Measurements from ENCODE around the gene PRKD3. TPM values are rescaled to one million over a fixed set of nuclear protein-coding genes. Genes with fewer than 3 reads are reported as not detected.

PRKD3 gene
- total RNA-seq, 2 donors from 2014 or later: 46.8 to 78.4 TPM

GRCh38 chr2:37322368-37322767 is 2.3 kb downstream of the PRKD3 start:
- H3K27me3 ChIP-seq (replicated peaks; ENCODE audit: insufficient read depth): no peaks in the 10 kb centered on the region
- peak overlapping the region; percentile 81 for H3K4me3 ChIP-seq
- no peaks in the 10 kb centered on the region for H3K9me3 ChIP-seq
- no peaks in the 10 kb centered on the region for H3K36me3 ChIP-seq
- ATAC-seq (ENCODE audit: insufficient number of reproducible peaks, low FRiP score, low read depth) (no peak), DNase-seq (ENCODE audit: low spot score) (no peak)
- peak overlapping the region in 1 of 2 donors; percentile 93 for H3K27ac ChIP-seq
- peaks cover 39 to 62% of the 10 kb centered on the region in 2 donors for H3K4me1 ChIP-seq (ENCODE audit: control insufficient read depth in 1 of 2, low read depth in 2 of 2)
- TF ChIP-seq, protein P1, sequence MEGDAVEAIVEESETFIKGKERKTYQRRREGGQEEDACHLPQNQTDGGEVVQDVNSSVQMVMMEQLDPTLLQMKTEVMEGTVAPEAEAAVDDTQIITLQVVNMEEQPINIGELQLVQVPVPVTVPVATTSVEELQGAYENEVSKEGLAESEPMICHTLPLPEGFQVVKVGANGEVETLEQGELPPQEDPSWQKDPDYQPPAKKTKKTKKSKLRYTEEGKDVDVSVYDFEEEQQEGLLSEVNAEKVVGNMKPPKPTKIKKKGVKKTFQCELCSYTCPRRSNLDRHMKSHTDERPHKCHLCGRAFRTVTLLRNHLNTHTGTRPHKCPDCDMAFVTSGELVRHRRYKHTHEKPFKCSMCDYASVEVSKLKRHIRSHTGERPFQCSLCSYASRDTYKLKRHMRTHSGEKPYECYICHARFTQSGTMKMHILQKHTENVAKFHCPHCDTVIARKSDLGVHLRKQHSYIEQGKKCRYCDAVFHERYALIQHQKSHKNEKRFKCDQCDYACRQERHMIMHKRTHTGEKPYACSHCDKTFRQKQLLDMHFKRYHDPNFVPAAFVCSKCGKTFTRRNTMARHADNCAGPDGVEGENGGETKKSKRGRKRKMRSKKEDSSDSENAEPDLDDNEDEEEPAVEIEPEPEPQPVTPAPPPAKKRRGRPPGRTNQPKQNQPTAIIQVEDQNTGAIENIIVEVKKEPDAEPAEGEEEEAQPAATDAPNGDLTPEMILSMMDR (IDR thresholded peaks at IDR 0.05): no peak

DNA sequence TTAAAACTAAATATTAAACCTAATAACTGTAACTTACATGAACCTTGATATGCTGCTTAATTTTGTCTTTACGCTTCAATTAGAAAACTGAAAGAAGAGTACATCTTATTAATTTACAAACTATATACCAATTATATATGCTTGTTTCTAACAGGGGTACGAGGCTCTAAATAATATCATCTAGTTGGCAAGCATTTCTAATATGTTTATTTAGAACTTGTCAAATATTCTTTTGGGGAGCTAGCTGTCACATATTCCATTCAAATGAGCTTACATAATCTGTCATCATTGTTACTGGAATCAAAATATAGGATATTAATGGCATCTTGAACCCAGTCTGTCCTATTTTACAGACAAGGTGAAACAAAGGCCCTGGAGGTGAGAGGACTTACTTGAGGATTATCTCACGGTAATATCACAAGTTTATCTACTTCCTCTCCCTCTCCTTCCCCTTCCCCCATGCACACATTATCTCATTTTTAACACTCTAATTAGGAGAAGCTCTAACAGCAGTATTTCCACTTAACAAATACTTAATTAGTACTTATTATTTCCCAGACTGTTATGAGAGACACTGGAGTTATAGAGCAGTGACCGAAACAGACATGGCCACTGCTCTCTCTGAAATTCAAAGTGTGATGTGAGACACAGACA is 3.5 kb downstream of the PRKD3 start:
- no peak overlapping the region for H3K27ac ChIP-seq
- H3K36me3 ChIP-seq: no peaks in the 10 kb centered on the region
- ATAC-seq (ENCODE audit: insufficient number of reproducible peaks, low FRiP score, low read depth) (no peak), DNase-seq (ENCODE audit: low spot score) (no peak)
- TF ChIP-seq, protein P1 (IDR thresholded peaks at IDR 0.05): no peak
- no peaks in the 10 kb centered on the region for H3K9me3 ChIP-seq
- H3K4me3 ChIP-seq: peak overlapping the region; percentile 81
- no peaks in the 10 kb centered on the region for H3K27me3 ChIP-seq (replicated peaks; ENCODE audit: insufficient read depth)
- H3K4me1 ChIP-seq (ENCODE audit: control insufficient read depth in 1 of 2, low read depth in 2 of 2): peaks cover 33 to 65% of the 10 kb centered on the region in 2 donors

- peaks cover 33 to 63% of the 10 kb centered on the region in 2 donors for H3K4me1 ChIP-seq (ENCODE audit: control insufficient read depth in 1 of 2, low read depth in 2 of 2)
- TF ChIP-seq, protein P1 (IDR thresholded peaks at IDR 0.05): no peak
- no peak overlapping the region for H3K4me3 ChIP-seq
- no peak for DNase-seq (ENCODE audit: low spot score)
- no peaks in the 10 kb centered on the region for H3K27me3 ChIP-seq (replicated peaks; ENCODE audit: insufficient read depth)
- no peak for ATAC-seq (ENCODE audit: insufficient number of reproducible peaks, low FRiP score, low read depth)
- no peaks in the 10 kb centered on the region for H3K9me3 ChIP-seq
- H3K27ac ChIP-seq: no peak overlapping the region
- H3K36me3 ChIP-seq: no peaks in the 10 kb centered on the region
Observed at GRCh38 chr2:37319754-37320609, 4.7 kb downstream of the PRKD3 start.

GRCh38 chr2:37318401-37318800 is 6.2 kb downstream of the PRKD3 start:
- DNase-seq (ENCODE audit: low spot score): no peak
- no peak for ATAC-seq (ENCODE audit: insufficient number of reproducible peaks, low FRiP score, low read depth)
- no peaks in the 10 kb centered on the region for H3K36me3 ChIP-seq
- H3K27me3 ChIP-seq (replicated peaks; ENCODE audit: insufficient read depth): no peaks in the 10 kb centered on the region
- TF ChIP-seq, protein P1 (IDR thresholded peaks at IDR 0.05): no peak
- H3K4me3 ChIP-seq: peak overlapping the region; percentile 1
- peaks cover 33 to 70% of the 10 kb centered on the region in 2 donors for H3K4me1 ChIP-seq (ENCODE audit: control insufficient read depth in 1 of 2, low read depth in 2 of 2)
- H3K9me3 ChIP-seq: no peaks in the 10 kb centered on the region
- no peak overlapping the region for H3K27ac ChIP-seq

GRCh38 chr2:37317746-37318145 is 6.9 kb downstream of the PRKD3 start:
- TF ChIP-seq, protein P1 (IDR thresholded peaks at IDR 0.05): no peak
- Histone ChIP-seq H3K4me1 (ENCODE audit: control insufficient read depth in 1 of 2, low read depth in 2 of 2) (peaks cover 33 to 75% of the 10 kb centered on the region in 2 donors), H3K4me3 (no peak overlapping the region), H3K27me3 (replicated peaks; ENCODE audit: insufficient read depth) (no peaks in the 10 kb centered on the region), H3K27ac (no peak overlapping the region), H3K9me3 (no peaks in the 10 kb centered on the region), H3K36me3 (no peaks in the 10 kb centered on the region)
- ATAC-seq (ENCODE audit: insufficient number of reproducible peaks, low FRiP score, low read depth): no peak
- no peak for DNase-seq (ENCODE audit: low spot score)

Data from thoracic aorta (tissue), 2 donors.